GM12864 (cell line): Measurements from ENCODE around the gene STUM.
"Not testable (repeated sequence)": the region's sequence is repeated elsewhere in the genome, so short reads cannot be mapped to it uniquely, and the experiment has no call there.

ENCODE experiments used
- DNase-seq: peaks from one replicate; pipeline ENCODE4 v3.0.0-alpha.2; 2011; ENCODE audit warnings: low read depth
- H3K4me3 ChIP-seq: 2 replicates; pipeline ENCODE4 v1.5.1; 2011; ENCODE audit warnings: mild to moderate bottlenecking, low read depth, low read length, control low read depth
- CTCF ChIP-seq: IDR thresholded peaks from 2 replicates; pipeline ENCODE4 v1.5.1; 2011; ENCODE audit warnings: low read depth, mild to moderate bottlenecking, moderate library complexity, low read length, control low read depth, inconsistent platforms; ENCODE audit errors: missing control alignments

STUM gene

GRCh38 chr1:226548256-226549093 is at the start of gene STUM:
Gene STUM, plus strand, starts transcription at chr1:226548764. Its CDS starts 141 bp downstream, at chr1:226548905.
- no peak for TF ChIP-seq CTCF
- no peak within 1 kb of the TSS; the same call in 1 of the 2 replicates for H3K4me3 ChIP-seq
- no peak for DNase-seq

- H3K4me3 ChIP-seq, DNase-seq: not testable (repeated sequence)
Measured at GRCh38 chr1:226499699-226500098, 48.9 kb upstream of the STUM start.

GRCh38 chr1:226506021-226506420 is 42.5 kb upstream of the STUM start:
- H3K4me3 ChIP-seq, result no peak overlapping the region
- DNase-seq, result no peak
- TF ChIP-seq CTCF, result no peak

- H3K4me3 ChIP-seq, result no peak overlapping the region
- TF ChIP-seq CTCF, result no peak
- DNase-seq, result no peak
Measured at GRCh38 chr1:226506921-226507320, 41.6 kb upstream of the STUM start.

GRCh38 chr1:226510453-226510852 is 38.1 kb upstream of the STUM start:
- TF ChIP-seq CTCF, result no peak
- no peak overlapping the region for H3K4me3 ChIP-seq
- DNase-seq, result no peak

- H3K4me3 ChIP-seq, result no peak overlapping the region
- no peak for DNase-seq
- no peak for TF ChIP-seq CTCF
Measured at GRCh38 chr1:226511296-226511695, 37.3 kb upstream of the STUM start.

- H3K4me3 ChIP-seq, result no peak overlapping the region
- TF ChIP-seq CTCF, result no peak
- no peak for DNase-seq
Measured at GRCh38 chr1:226512076-226512728, 36.4 kb upstream of the STUM start.
